Measurements from ENCODE around the gene DNAJC2. TPM values are rescaled to one million over a fixed set of nuclear protein-coding genes. Genes with fewer than 3 reads are reported as not detected.

Gene DNAJC2
- total RNA-seq: 14.6 TPM

GRCh38 chr7:103344453-103345149, at the start of gene DNAJC2:
Gene DNAJC2 (minus strand): TSS chr7:103344767. CDS start chr7:103344622, 145 bp downstream.
- ATAC-seq: peak; percentile 96

- ATAC-seq: no peak
Measured at GRCh38 chr7:103391976-103392375, 47.4 kb upstream of the DNAJC2 start.

- ATAC-seq: no peak
Measured at GRCh38 chr7:103391150-103391549, 46.6 kb upstream of the DNAJC2 start.

- no peak for ATAC-seq
Measured at GRCh38 chr7:103389263-103389662, 44.7 kb upstream of the DNAJC2 start.

- ATAC-seq: no peak
Measured at GRCh38 chr7:103388469-103389140, 44.0 kb upstream of the DNAJC2 start.

DNA sequence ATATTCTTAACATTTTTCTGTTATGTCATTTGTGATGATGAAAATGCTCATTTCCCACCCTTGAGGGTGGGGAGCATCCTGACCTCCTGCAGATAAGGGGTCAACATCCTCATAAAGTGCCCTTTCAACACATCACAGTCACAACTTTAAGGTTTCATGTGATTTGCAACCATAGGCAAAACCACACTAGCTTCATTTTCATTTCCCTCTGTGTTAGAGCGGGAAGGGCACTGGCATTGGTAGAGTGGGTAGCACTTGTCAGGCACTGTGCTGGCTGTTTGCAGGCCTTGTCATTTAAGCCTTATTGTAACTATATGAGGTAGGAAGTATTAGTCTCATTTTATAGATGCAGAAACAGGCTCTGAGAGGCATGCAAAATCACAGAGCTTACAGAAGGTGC, 42.7 kb upstream of the DNAJC2 start:
- ATAC-seq: no peak

DNA sequence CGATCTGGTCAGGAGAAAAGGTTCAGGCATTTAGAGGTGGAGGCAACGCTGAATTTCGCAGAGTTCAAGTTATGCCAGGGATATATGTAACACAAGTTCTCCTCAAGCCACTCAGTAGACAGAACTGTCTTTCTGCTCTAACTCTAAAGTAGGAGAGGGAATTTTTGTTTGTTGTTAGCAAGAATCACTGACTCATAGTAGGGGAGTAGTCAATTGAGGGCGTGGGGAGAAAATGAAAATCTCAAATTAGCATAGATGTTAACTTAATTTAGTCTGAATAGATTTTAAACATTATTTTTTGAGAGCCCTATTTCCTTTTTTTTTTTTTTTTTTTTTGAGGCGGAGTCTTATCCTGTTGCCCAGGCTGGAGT, 37.5 kb upstream of the DNAJC2 start:
- ATAC-seq: no peak

GRCh38 chr7:103381280-103382031, 36.9 kb upstream of the DNAJC2 start:
- no peak for ATAC-seq

- ATAC-seq: no peak
Measured at GRCh38 chr7:103380395-103381191, 36.0 kb upstream of the DNAJC2 start.

GRCh38 chr7:103379270-103379975, 34.9 kb upstream of the DNAJC2 start:
- ATAC-seq: no peak

GRCh38 chr7:103373866-103374643, 29.5 kb upstream of the DNAJC2 start:
- no peak for ATAC-seq

DNA sequence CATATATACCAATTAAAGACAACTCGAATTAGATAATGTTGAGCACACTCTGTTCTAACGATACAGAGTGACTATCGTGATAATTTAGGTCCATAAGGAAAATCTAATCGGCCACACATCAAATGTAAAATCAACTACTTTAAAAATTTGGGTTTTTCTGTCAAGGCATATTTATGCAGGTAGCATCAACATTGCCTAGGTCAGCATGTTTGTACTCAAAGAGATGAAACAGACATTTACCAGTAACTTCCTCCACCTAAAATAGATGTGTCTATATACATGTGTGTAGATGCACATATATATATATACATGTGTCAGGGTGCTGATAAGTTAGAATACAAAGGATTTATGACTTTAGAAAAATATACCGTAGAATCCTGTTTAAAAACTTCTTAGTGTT, 24.9 kb upstream of the DNAJC2 start:
- ATAC-seq: no peak

- no peak for ATAC-seq
Measured at GRCh38 chr7:103349805-103350204, 5.2 kb upstream of the DNAJC2 start.

DNA sequence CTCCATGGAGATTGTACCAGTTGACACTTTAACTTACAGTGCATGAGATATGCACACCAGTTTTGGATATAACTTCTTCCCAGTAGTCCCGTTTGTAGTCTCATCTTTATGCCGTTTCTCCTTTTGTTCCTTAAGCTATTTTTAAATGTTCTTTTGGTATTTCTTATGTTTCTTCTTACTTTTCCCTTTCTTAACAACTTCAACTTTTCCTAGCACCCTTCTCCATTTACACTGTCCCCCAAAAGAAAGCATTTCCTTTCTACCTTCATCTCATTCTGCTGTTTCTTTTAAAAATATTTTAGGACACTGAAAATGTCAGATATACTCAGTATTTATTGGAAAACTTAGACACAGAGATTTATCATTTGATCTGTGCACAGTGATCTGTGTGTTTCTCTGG, 4.4 kb upstream of the DNAJC2 start:
- no peak for ATAC-seq

GRCh38 chr7:103348452-103348851, 3.9 kb upstream of the DNAJC2 start:
- no peak for ATAC-seq

DNA sequence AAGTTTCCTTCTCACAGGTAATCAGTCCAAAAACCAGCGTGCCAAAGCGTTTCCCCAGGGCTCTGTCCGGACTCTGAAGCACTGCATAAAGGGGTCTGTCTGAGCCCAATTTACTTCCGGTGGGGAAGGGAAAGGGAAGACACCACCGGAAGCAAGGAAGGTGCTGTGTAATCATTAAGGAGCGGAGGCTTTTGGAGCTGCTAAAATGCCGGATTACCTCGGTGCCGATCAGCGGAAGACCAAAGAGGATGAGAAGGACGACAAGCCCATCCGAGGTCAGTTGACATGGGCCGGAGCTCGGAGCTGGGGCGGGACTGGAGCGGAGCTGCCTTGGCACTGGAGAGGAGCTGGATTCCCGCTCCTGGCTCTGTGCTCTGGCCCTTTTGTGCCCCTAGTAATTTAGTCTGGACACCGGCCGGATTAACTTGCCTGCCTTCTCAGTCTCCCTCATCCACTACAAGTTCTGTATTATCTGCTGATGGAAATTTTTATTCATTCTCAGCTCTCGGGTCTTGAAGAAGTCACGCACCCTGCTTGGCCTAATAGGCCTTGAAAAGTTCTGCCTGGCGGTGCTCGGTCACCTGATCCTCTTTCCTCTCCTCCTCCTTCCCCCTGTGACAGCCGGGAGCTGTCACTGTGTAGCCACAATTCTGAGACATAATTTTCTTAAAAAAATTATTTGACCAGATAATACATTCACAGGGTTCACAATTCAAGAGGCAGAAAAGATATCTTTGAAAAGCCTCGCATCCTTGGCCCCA, 3.1 kb upstream of the DNAJC2 start, which contains the start of gene PSMC2:
TSS of gene PSMC2 (plus strand) at position 137 of the 761 bp plus-strand sequence. CDS start at position 206, 69 bp downstream.
- ATAC-seq: peak; percentile 82

DNA sequence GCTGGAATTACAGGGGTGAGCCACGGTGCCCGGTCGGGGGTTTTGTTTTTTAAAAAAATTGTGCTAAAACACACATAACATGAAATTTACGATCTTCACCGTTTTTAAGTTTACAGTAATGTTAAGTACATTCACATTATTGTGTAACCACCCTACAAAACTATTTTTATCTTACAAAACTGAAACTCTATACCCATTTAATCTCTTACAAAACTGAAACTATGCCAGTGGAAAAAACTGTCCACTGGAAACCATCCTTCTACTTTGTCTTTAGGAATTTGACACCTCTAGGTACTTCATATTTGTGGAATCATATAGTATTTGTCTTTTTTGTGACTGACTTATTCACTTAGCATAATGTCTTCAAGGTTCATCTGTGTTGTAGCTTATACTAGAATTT, 1.8 kb upstream of the DNAJC2 start:
- ATAC-seq: no peak

- ATAC-seq: peak; percentile 33
Measured at GRCh38 chr7:103343758-103344452, 662 bp downstream of the DNAJC2 start.

GRCh38 chr7:103343332-103343731, 1.2 kb downstream of the DNAJC2 start:
- ATAC-seq: no peak

DNA sequence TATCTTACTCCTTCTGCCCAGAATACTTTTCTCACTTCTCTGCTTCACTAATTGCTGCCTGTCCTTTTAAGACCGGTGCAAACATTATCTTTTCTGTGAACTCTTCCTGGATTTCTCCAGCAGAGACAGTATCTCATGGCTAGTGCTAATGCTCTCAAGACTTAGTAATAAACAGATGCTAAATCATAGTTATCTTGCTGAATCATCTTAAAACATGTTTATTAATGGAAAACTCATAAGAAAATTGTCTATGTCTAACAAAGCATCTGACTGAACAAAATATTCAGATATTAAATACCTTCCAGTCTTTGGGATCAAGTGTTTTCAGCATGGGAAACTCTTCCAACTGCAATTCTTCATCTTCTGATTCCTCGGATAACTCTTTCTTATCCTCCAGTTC, 3.1 kb downstream of the DNAJC2 start:
- ATAC-seq: no peak

All from esophagus mucosa (tissue), 1 donor.